Fibroblast of the aortic adventitia (primary cell): ENCODE results near the gene KCNK15. TPM values are rescaled to one million over a fixed set of nuclear protein-coding genes. Genes with fewer than 3 reads are reported as not detected.

Source experiments
- DNase-seq: peaks from one replicate; pipeline ENCODE4 v3.0.0-alpha.2; 2010; ENCODE audit warnings: low read depth
- H3K4me3 ChIP-seq: 2 replicates; pipeline ENCODE4 v1.5.1; 2011; ENCODE audit warnings: low read depth, mild to moderate bottlenecking, control low read depth, low read length, moderate library complexity
- total RNA-seq: library from RNA; depleted of rRNA; stranded (reverse); fragments of >200 nt; gene quantifications from 2 replicates; pipeline ENCODE4 v1.2.3, GENCODE V29; 2012; ENCODE audit warnings: low replicate concordance
- TF ChIP-seq, protein P1 (sequence below): IDR thresholded peaks from 2 replicates; pipeline ENCODE4 v1.5.1; 2011; ENCODE audit warnings: mild to moderate bottlenecking, low read length, control low read depth, inconsistent platforms; ENCODE audit not compliant: insufficient read depth

KCNK15 gene
- total RNA-seq, 1 donor = 8.5 TPM

DNA sequence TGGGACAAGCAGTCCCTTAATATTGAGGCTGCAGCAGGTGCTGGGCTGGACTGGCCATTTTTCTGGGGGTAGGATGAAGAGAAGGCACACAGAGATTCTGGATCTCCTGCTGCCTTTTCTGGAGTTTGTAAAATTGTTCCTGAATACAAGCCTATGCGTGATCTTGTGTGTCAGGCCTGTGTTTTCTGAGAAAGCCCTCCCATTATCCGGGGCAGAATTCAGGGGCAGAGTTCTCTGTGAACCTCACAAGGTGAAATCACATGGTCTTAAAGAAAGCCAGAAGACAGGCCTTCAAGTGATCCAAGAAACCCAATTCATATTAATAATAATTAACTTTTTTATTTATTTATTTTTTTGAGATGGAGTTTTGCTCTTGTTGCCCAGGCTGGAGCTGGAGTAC lies 18.0 kb upstream of the KCNK15 start:
- H3K4me3 ChIP-seq = no peak overlapping the region
- TF ChIP-seq, protein P1, sequence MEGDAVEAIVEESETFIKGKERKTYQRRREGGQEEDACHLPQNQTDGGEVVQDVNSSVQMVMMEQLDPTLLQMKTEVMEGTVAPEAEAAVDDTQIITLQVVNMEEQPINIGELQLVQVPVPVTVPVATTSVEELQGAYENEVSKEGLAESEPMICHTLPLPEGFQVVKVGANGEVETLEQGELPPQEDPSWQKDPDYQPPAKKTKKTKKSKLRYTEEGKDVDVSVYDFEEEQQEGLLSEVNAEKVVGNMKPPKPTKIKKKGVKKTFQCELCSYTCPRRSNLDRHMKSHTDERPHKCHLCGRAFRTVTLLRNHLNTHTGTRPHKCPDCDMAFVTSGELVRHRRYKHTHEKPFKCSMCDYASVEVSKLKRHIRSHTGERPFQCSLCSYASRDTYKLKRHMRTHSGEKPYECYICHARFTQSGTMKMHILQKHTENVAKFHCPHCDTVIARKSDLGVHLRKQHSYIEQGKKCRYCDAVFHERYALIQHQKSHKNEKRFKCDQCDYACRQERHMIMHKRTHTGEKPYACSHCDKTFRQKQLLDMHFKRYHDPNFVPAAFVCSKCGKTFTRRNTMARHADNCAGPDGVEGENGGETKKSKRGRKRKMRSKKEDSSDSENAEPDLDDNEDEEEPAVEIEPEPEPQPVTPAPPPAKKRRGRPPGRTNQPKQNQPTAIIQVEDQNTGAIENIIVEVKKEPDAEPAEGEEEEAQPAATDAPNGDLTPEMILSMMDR = no peak
- no peak for DNase-seq

DNA sequence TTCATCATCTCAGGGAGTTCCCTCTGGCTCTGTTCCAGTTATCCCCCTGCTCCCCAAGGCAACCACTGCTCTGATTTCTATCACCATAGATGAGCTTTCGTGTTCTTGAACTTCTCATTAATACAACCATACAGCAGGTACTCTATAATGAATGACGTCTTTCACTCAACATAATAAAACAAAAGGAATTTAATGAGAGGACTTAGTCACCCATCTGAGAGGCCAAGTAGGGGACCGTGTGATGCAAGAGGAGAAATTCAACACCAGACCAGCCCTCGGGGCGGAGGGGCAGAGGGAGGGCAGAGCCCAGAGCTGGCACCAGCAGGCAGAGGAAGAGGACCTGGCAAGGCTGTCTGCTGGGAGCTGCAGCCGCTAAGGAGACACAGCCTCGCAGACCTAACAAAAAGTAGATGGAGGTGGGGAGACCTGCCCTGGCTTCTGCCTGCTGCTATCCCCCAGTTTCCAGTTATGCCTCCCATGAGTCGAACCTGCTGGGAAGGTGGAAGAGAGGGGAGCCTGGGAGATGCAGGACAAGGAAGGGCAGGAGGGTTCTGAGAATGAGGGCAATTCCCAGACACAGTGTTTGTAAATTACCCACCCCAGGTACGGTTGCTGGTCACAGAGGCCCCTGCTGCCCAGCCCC lies 16.7 kb upstream of the KCNK15 start:
- no peak overlapping the region for H3K4me3 ChIP-seq
- peak; percentile 82 for DNase-seq
- TF ChIP-seq, protein P1 = no peak

DNA sequence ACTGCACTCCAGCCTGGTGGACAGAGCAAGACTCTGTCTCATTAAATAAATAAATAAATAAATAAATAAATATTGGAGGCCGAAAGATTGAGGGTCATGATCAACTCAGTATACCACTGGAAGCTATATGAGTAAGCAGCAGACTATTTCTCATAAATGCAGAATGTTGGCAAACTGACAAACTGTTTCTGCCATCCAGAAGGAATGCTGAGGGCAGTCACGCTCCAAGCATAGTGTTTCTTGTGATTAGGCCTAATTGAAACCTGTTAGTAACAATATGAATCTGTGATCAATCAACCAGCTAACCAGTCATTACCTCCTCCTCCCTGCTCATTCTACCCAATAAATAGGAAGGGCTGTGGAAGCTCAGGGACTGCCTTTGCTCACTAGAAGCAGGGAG lies 15.2 kb upstream of the KCNK15 start:
- peak; percentile 85 for DNase-seq
- no peak overlapping the region for H3K4me3 ChIP-seq
- TF ChIP-seq, protein P1 = no peak

DNA sequence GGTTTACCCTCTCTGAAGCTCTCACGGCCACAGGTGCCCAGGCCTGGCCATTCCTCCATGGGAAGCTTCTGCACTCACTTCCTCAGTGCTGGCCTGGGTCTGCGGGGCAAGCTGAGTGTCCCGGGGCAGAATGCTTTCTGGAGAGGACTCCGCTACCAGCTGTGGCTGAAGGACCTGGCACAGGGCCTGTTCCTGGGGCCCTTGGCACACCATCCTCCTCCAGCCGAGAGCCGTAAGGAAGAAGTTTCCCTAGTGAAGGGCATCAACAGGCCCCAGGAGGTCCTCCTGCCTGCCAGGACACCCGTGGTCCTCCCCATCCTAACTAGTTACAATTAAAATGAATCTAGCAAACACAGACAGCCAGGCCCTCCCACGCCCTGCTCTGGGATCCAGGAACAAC lies 14.0 kb upstream of the KCNK15 start:
- no peak overlapping the region for H3K4me3 ChIP-seq
- TF ChIP-seq, protein P1 = no peak
- no peak for DNase-seq

DNA sequence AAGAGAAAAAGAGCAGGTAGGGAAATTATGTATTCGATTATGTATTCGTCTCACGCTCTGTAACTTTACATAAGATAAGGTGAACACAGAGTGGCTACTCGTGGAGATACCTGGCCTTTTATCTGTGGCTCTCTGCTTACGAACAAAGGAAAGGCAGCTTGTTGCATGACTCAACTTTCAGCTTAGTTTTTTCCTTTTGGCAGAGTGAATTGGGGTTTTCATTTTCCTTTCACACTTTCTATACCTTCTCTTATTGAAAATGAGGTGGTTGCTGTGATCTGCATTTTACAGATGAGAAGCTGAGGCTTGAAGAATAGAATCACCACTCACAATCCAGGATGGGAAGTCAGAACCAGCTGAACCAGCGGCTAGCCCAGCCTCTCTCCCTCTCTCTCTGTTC lies 13.3 kb upstream of the KCNK15 start:
- DNase-seq = peak; percentile 43
- H3K4me3 ChIP-seq = no peak overlapping the region
- TF ChIP-seq, protein P1 = no peak

DNA sequence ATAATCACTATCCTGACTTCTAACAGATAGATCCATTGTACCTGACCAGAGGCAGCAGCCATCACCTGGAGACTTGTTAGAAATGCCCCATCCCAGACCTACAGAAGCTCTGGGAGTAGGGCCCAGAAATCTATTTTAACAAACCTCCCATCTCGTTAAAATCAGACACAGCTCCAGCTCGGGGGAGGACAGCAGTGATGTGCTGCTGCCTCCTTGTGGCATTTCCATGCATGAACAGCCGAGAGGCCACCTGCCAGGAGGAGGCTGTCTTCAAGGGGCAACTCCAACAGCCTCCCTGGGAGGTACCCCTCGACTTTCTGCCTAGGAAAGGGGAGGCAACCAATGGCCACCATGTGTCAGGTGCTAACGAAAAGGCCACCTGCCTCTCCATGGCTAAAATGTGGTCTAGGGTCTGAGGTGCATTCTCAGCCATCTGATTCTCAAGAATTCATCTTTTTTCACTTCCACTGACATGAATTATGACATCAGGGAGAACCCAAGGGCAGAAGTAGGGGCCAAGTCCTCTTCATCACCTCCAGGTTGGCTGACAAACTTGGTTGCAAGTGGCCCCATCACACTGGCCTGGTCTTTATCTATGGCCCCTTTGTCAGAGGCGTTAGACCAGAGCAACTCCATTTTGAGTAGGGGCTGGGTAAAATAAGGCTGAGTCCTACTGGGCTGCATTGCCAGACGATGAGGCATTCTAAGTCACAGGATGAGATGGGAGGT lies 12.2 kb upstream of the KCNK15 start:
- H3K4me3 ChIP-seq = no peak overlapping the region
- TF ChIP-seq, protein P1 = peak; percentile 95
- DNase-seq = peak; percentile 82
